ENCODE measurements around the gene GNPNAT1. TPM values are rescaled to one million over a fixed set of nuclear protein-coding genes. Genes with fewer than 3 reads are reported as not detected.

Gene GNPNAT1
- total RNA-seq, result 10 to 100 TPM; 42.2 to 42.4 TPM

GRCh38 chr14:52791223-52792096 lies at the start of gene GNPNAT1:
TSS of gene GNPNAT1 (minus strand) at chr14:52791607. CDS start at chr14:52784650, 6,957 bp downstream.
- peak; percentile 90 for DNase-seq
- Mint-ChIP-seq H3K4me3 (peak within 1 kb of the TSS; percentile 89), H3K9me3 (peaks cover 1% of the 10 kb centered on the region), H3K27ac (peak within 1 kb of the TSS; percentile 80), H3K27me3 (no peaks in the 10 kb centered on the region), H3K4me1 (peaks cover 35% of the 10 kb centered on the region), H3K36me3 (peaks cover 9% of the 10 kb centered on the region)

- H3K36me3 Mint-ChIP-seq, result no peaks in the 10 kb centered on the region
- no peak overlapping the region for H3K4me3 Mint-ChIP-seq
- no peak for DNase-seq
- no peaks in the 10 kb centered on the region for H3K27me3 Mint-ChIP-seq
- H3K4me1 Mint-ChIP-seq, result no peaks in the 10 kb centered on the region
- H3K9me3 Mint-ChIP-seq, result no peaks in the 10 kb centered on the region
- H3K27ac Mint-ChIP-seq, result no peak overlapping the region
These were observed 49.5 kb upstream of the GNPNAT1 start for GRCh38 chr14:52840877-52841276.

GRCh38 chr14:52837451-52837850 lies 46.0 kb upstream of the GNPNAT1 start:
- H3K4me3 Mint-ChIP-seq, result no peak overlapping the region

GRCh38 chr14:52836063-52836462 lies 44.7 kb upstream of the GNPNAT1 start:
- Mint-ChIP-seq H3K27ac (no peak overlapping the region), H3K36me3 (no peaks in the 10 kb centered on the region), H3K9me3 (no peaks in the 10 kb centered on the region), H3K4me1 (no peaks in the 10 kb centered on the region), H3K27me3 (no peaks in the 10 kb centered on the region), H3K4me3 (no peak overlapping the region)
- DNase-seq, result no peak

More at GRCh38 chr14:52837451-52837850, 46.0 kb upstream of the GNPNAT1 start:
- no peak overlapping the region for H3K27ac Mint-ChIP-seq
- H3K27me3 Mint-ChIP-seq, result no peaks in the 10 kb centered on the region
- H3K4me1 Mint-ChIP-seq, result no peaks in the 10 kb centered on the region
- no peaks in the 10 kb centered on the region for H3K36me3 Mint-ChIP-seq
- H3K9me3 Mint-ChIP-seq, result no peaks in the 10 kb centered on the region
- DNase-seq, result no peak

GRCh38 chr14:52835122-52835903 lies 43.9 kb upstream of the GNPNAT1 start:
- H3K4me1 Mint-ChIP-seq, result no peaks in the 10 kb centered on the region

GRCh38 chr14:52834440-52834842 lies 43.0 kb upstream of the GNPNAT1 start:
- Mint-ChIP-seq H3K27ac (no peak overlapping the region), H3K9me3 (no peaks in the 10 kb centered on the region), H3K36me3 (no peaks in the 10 kb centered on the region), H3K27me3 (no peaks in the 10 kb centered on the region), H3K4me3 (no peak overlapping the region), H3K4me1 (no peaks in the 10 kb centered on the region)
- DNase-seq, result no peak

More at GRCh38 chr14:52835122-52835903, 43.9 kb upstream of the GNPNAT1 start:
- H3K4me3 Mint-ChIP-seq, result no peak overlapping the region
- H3K9me3 Mint-ChIP-seq, result no peaks in the 10 kb centered on the region
- no peak overlapping the region for H3K27ac Mint-ChIP-seq
- H3K36me3 Mint-ChIP-seq, result no peaks in the 10 kb centered on the region
- no peaks in the 10 kb centered on the region for H3K27me3 Mint-ChIP-seq
- no peak for DNase-seq

- no peaks in the 10 kb centered on the region for H3K4me1 Mint-ChIP-seq
- no peak for DNase-seq
- no peak overlapping the region for H3K4me3 Mint-ChIP-seq
- H3K36me3 Mint-ChIP-seq, result no peaks in the 10 kb centered on the region
- H3K27me3 Mint-ChIP-seq, result no peaks in the 10 kb centered on the region
- no peaks in the 10 kb centered on the region for H3K9me3 Mint-ChIP-seq
- no peak overlapping the region for H3K27ac Mint-ChIP-seq
These were observed 42.5 kb upstream of the GNPNAT1 start for GRCh38 chr14:52833891-52834290.

GRCh38 chr14:52829527-52830185 lies 38.2 kb upstream of the GNPNAT1 start:
- no peak overlapping the region for H3K4me3 Mint-ChIP-seq
- peaks cover under 1% of the 10 kb centered on the region for H3K27me3 Mint-ChIP-seq
- H3K4me1 Mint-ChIP-seq, result peaks cover 2% of the 10 kb centered on the region
- no peak for DNase-seq
- no peak overlapping the region for H3K27ac Mint-ChIP-seq
- no peaks in the 10 kb centered on the region for H3K36me3 Mint-ChIP-seq
- no peaks in the 10 kb centered on the region for H3K9me3 Mint-ChIP-seq

GRCh38 chr14:52827426-52827825 lies 36.0 kb upstream of the GNPNAT1 start:
- no peak overlapping the region for H3K27ac Mint-ChIP-seq
- DNase-seq, result no peak
- peaks cover 4% of the 10 kb centered on the region for H3K27me3 Mint-ChIP-seq
- H3K36me3 Mint-ChIP-seq, result no peaks in the 10 kb centered on the region
- H3K4me3 Mint-ChIP-seq, result no peak overlapping the region
- H3K4me1 Mint-ChIP-seq, result peaks cover 2% of the 10 kb centered on the region
- no peaks in the 10 kb centered on the region for H3K9me3 Mint-ChIP-seq

GRCh38 chr14:52825085-52825484 lies 33.7 kb upstream of the GNPNAT1 start:
- H3K36me3 Mint-ChIP-seq, result no peaks in the 10 kb centered on the region
- H3K27me3 Mint-ChIP-seq, result peaks cover 4% of the 10 kb centered on the region
- no peak overlapping the region for H3K27ac Mint-ChIP-seq
- H3K4me3 Mint-ChIP-seq, result no peak overlapping the region
- H3K9me3 Mint-ChIP-seq, result no peaks in the 10 kb centered on the region
- peaks cover 2% of the 10 kb centered on the region for H3K4me1 Mint-ChIP-seq
- no peak for DNase-seq

- H3K4me3 Mint-ChIP-seq, result no peak overlapping the region
These were observed 33.1 kb upstream of the GNPNAT1 start for GRCh38 chr14:52824462-52824861.

GRCh38 chr14:52821805-52822250 lies 30.4 kb upstream of the GNPNAT1 start:
- no peaks in the 10 kb centered on the region for H3K9me3 Mint-ChIP-seq
- H3K4me3 Mint-ChIP-seq, result no peak overlapping the region
- DNase-seq, result no peak
- peaks cover 4% of the 10 kb centered on the region for H3K27me3 Mint-ChIP-seq
- H3K4me1 Mint-ChIP-seq, result peaks cover 2% of the 10 kb centered on the region
- H3K27ac Mint-ChIP-seq, result no peak overlapping the region
- H3K36me3 Mint-ChIP-seq, result no peaks in the 10 kb centered on the region

More at GRCh38 chr14:52824462-52824861, 33.1 kb upstream of the GNPNAT1 start:
- H3K4me1 Mint-ChIP-seq, result peaks cover 2% of the 10 kb centered on the region
- no peak for DNase-seq
- no peaks in the 10 kb centered on the region for H3K9me3 Mint-ChIP-seq
- no peaks in the 10 kb centered on the region for H3K36me3 Mint-ChIP-seq
- H3K27me3 Mint-ChIP-seq, result peaks cover 4% of the 10 kb centered on the region
- H3K27ac Mint-ChIP-seq, result no peak overlapping the region

GRCh38 chr14:52808101-52808500 lies 16.7 kb upstream of the GNPNAT1 start:
- H3K27ac Mint-ChIP-seq, result no peak overlapping the region
- H3K9me3 Mint-ChIP-seq, result no peaks in the 10 kb centered on the region
- H3K36me3 Mint-ChIP-seq, result no peaks in the 10 kb centered on the region
- H3K27me3 Mint-ChIP-seq, result no peaks in the 10 kb centered on the region
- H3K4me1 Mint-ChIP-seq, result no peaks in the 10 kb centered on the region
- no peak overlapping the region for H3K4me3 Mint-ChIP-seq
- no peak for DNase-seq

- no peak overlapping the region for H3K27ac Mint-ChIP-seq
- H3K9me3 Mint-ChIP-seq, result no peaks in the 10 kb centered on the region
- H3K4me3 Mint-ChIP-seq, result no peak overlapping the region
- H3K36me3 Mint-ChIP-seq, result no peaks in the 10 kb centered on the region
- no peaks in the 10 kb centered on the region for H3K27me3 Mint-ChIP-seq
- no peak for DNase-seq
- no peaks in the 10 kb centered on the region for H3K4me1 Mint-ChIP-seq
These were observed 14.7 kb upstream of the GNPNAT1 start for GRCh38 chr14:52806115-52806514.

- Mint-ChIP-seq H3K4me1 (peaks cover 7% of the 10 kb centered on the region), H3K27ac (no peak overlapping the region), H3K27me3 (no peaks in the 10 kb centered on the region), H3K9me3 (peaks cover 2% of the 10 kb centered on the region), H3K36me3 (no peaks in the 10 kb centered on the region), H3K4me3 (no peak overlapping the region)
- DNase-seq, result no peak
These were observed 11.2 kb upstream of the GNPNAT1 start for GRCh38 chr14:52802597-52802996.
